HG03521 (cell line): ENCODE data around the gene HCRT.
"Not testable (repeated sequence)": the region's sequence is repeated elsewhere in the genome, so short reads cannot be mapped to it uniquely, and the experiment has no call there.

Experiments
- ATAC-seq: cut with Tn5 transposase; IDR thresholded peaks from one replicate; pipeline ENCODE4 v1.9.1; 2021; ENCODE audit warnings: mild to moderate bottlenecking, moderate library complexity; ENCODE audit not compliant: unreplicated experiment

Gene HCRT

GRCh38 chr17:42199416-42200011 is 14.3 kb upstream of the HCRT start:
- no peak for ATAC-seq

- ATAC-seq: no peak
Observed at GRCh38 chr17:42198897-42199296, 13.6 kb upstream of the HCRT start.

- no peak for ATAC-seq
Observed at GRCh38 chr17:42197564-42198156, 12.4 kb upstream of the HCRT start.

GRCh38 chr17:42193969-42194899 is 9.0 kb upstream of the HCRT start, which contains the start of gene GHDC:
Gene GHDC, minus strand, starts transcription at chr17:42194494. Its CDS starts 913 bp downstream, at chr17:42193581.
- peak; percentile 84 for ATAC-seq

- ATAC-seq: no peak
Observed at GRCh38 chr17:42193216-42193968, 8.1 kb upstream of the HCRT start.

GRCh38 chr17:42192189-42193126 is 7.2 kb upstream of the HCRT start:
- no peak for ATAC-seq

- ATAC-seq: no peak
Observed at GRCh38 chr17:42191275-42191608, 6.0 kb upstream of the HCRT start.

- ATAC-seq: no peak
Observed at GRCh38 chr17:42190491-42191274, 5.4 kb upstream of the HCRT start.

GRCh38 chr17:42189651-42189965 is 4.4 kb upstream of the HCRT start:
- no peak for ATAC-seq

- ATAC-seq: no peak
Observed at GRCh38 chr17:42188749-42189650, 3.7 kb upstream of the HCRT start.

- ATAC-seq: no peak
Observed at GRCh38 chr17:42187833-42188232, 2.6 kb upstream of the HCRT start.

- ATAC-seq: not testable (repeated sequence)
Observed at GRCh38 chr17:42186191-42186590, 939 bp upstream of the HCRT start.

GRCh38 chr17:42185621-42185930 is 324 bp upstream of the HCRT start:
- no peak for ATAC-seq

- peak; percentile 59 for ATAC-seq
Observed at GRCh38 chr17:42183741-42184711, 1.2 kb downstream of the HCRT start.

- ATAC-seq: no peak
Observed at GRCh38 chr17:42182927-42183734, 2.1 kb downstream of the HCRT start.

- no peak for ATAC-seq
Observed at GRCh38 chr17:42181851-42182207, 3.4 kb downstream of the HCRT start.
